Uterus (tissue), 2 donors: ENCODE results near the gene EYA4.

Experiments
- CTCF ChIP-seq, 4 experiments: fragments of 200-600 bp in 2 of 4; fragments of 450-650 bp in 2 of 4; sonication (generic) in 2 of 4; IDR thresholded peaks; one replicate each; pipeline ENCODE4 v1.5.1; 2016 to 2019; ENCODE audit warnings: antibody characterized with exemption in 4 of 4, mild to moderate bottlenecking in 2 of 4, moderate library complexity in 1 of 4
- POLR2A ChIP-seq, 2 donors: fragments of 450-650 bp; IDR thresholded peaks; one replicate each; pipeline ENCODE4 v1.6.1; 2016; ENCODE audit warnings: antibody characterized with exemption in 2 of 2, mild to moderate bottlenecking in 1 of 2, moderate library complexity in 1 of 2

- no peak for TF ChIP-seq CTCF (IDR thresholded peaks at IDR 0.05)
- no peak for TF ChIP-seq POLR2A (IDR thresholded peaks at IDR 0.05)
These were observed 189.4 kb downstream of the EYA4 start for GRCh38 chr6:133430530-133430929.
